A673 (cell line): ENCODE results near the gene USP35. TPM values are rescaled to one million over a fixed set of nuclear protein-coding genes. Genes with fewer than 3 reads are reported as not detected.

Experiments used
- BruUV-seq: library from RNA; stranded (reverse); fragments of 400-500 nt; replicated peaks from 2 replicates; lab custom pipeline; 2021; lab: Mats Ljungman, UMichigan
- CTCF ChIA-PET: fragments of 300-600 bp; sonication (Branson Sonifier 250); formaldehyde crosslinking; loops from one replicate; lab custom pipeline; 2022; ENCODE audit warnings: antibody characterized with exemption; lab: Charles Lee
- POLR2A ChIA-PET: fragments of 300-600 bp; sonication (Branson Sonifier 250); formaldehyde crosslinking; loops from one replicate; lab custom pipeline; 2022; ENCODE audit warnings: antibody characterized with exemption; ENCODE audit not compliant: low non-redundant PET; lab: Charles Lee
- DNase-seq: peaks from one replicate; pipeline ENCODE4 v3.0.0-alpha.2; 2015; ENCODE audit warnings: low spot score
- H3K27ac ChIP-seq: fragments of 200-600 bp; sonication (generic); 2 replicates; pipeline ENCODE4 v1.5.1; 2016; ENCODE audit warnings: mixed run types, low read depth, mild to moderate bottlenecking, mixed read lengths, antibody characterized with exemption, low read length; ENCODE audit not compliant: poor library complexity, severe bottlenecking
- H3K27me3 ChIP-seq: fragments of 200-600 bp; sonication (generic); replicated peaks from 2 replicates; pipeline ENCODE4 v1.6.1; 2017; ENCODE audit warnings: mixed run types, low read depth, mild to moderate bottlenecking, mixed read lengths, antibody characterized with exemption, low read length; ENCODE audit not compliant: insufficient read depth, poor library complexity
- H3K36me3 ChIP-seq: fragments of 200-600 bp; sonication (generic); 2 replicates; pipeline ENCODE4 v1.6.1; 2016; ENCODE audit warnings: mixed run types, mild to moderate bottlenecking, mixed read lengths, antibody characterized with exemption, low read length; ENCODE audit not compliant: insufficient read depth, poor library complexity, severe bottlenecking
- H3K4me1 ChIP-seq: fragments of 200-600 bp; sonication (generic); 2 replicates; pipeline ENCODE4 v1.6.1; 2017; ENCODE audit warnings: mixed run types, mild to moderate bottlenecking, mixed read lengths, antibody characterized with exemption, low read length; ENCODE audit not compliant: insufficient read depth, poor library complexity, severe bottlenecking
- H3K4me3 ChIP-seq: fragments of 200-600 bp; sonication (generic); 2 replicates; pipeline ENCODE4 v1.5.1; 2016; ENCODE audit warnings: low read depth, mixed run types, mild to moderate bottlenecking, mixed read lengths, low read length; ENCODE audit not compliant: poor library complexity, severe bottlenecking
- H3K9me3 ChIP-seq: fragments of 200-600 bp; sonication (generic); 2 replicates; pipeline ENCODE4 v1.6.1; 2016; ENCODE audit warnings: mixed run types, low read depth, mild to moderate bottlenecking, mixed read lengths, antibody characterized with exemption, low read length; ENCODE audit not compliant: poor library complexity, severe bottlenecking
- EZH2 ChIP-seq: fragments of 200-600 bp; sonication (generic); IDR thresholded peaks from 2 replicates; pipeline ENCODE4 v1.6.1; 2017; ENCODE audit warnings: borderline replicate concordance, low read depth, mild to moderate bottlenecking, mixed read lengths, antibody characterized with exemption, low read length; ENCODE audit not compliant: poor library complexity, severe bottlenecking
- intact Hi-C: fragments of 100-400 bp; cut with micrococcal nuclease; formaldehyde crosslinking; loops from one replicate; pipeline ENCODE4 v1.10.0; 2022; ENCODE audit not compliant: unreplicated experiment
- total RNA-seq: library from RNA; stranded (reverse); gene quantifications from 2 replicates; pipeline ENCODE4 v1.2.3, GENCODE V29; 2021
- TF ChIP-seq, protein P1 (sequence below): fragments of 300-800, 200-600 bp; sonication (generic); conservative IDR thresholded peaks from 2 replicates; pipeline ENCODE4 v1.5.1; 2017; ENCODE audit warnings: low read depth, mild to moderate bottlenecking, antibody characterized with exemption, low read length, moderate library complexity, mixed read lengths

The USP35 gene
- total RNA-seq, 1 experiment from 2014 or later, result 4.8 TPM

DNA sequence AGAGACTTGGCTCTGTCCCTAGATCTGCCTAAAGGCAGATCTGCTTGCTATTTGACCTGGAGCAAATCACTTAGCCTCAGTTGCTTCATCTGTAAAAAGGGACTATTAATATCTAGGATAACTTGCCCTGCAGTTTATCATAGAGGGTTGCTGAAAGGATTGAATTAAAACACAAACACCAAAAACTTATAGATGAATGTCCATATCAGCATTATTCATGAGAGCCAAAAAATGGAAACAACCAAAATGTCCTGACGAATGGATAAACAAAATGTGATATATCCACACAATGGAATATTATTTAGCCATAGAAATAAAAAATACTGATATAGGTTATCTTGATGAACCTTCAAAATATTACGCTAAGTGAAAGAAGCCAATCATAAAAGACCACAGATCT lies 67.2 kb downstream of the USP35 start:
- no TSS peak for BruUV-seq
- Histone ChIP-seq H3K27me3 (no peaks in the 10 kb centered on the region), H3K27ac (no peak overlapping the region), H3K4me1 (peaks cover 13% of the 10 kb centered on the region), H3K4me3 (no peak overlapping the region), H3K36me3 (no peaks in the 10 kb centered on the region), H3K9me3 (no peaks in the 10 kb centered on the region)
- no peak for TF ChIP-seq EZH2
- TF ChIP-seq, protein P1, sequence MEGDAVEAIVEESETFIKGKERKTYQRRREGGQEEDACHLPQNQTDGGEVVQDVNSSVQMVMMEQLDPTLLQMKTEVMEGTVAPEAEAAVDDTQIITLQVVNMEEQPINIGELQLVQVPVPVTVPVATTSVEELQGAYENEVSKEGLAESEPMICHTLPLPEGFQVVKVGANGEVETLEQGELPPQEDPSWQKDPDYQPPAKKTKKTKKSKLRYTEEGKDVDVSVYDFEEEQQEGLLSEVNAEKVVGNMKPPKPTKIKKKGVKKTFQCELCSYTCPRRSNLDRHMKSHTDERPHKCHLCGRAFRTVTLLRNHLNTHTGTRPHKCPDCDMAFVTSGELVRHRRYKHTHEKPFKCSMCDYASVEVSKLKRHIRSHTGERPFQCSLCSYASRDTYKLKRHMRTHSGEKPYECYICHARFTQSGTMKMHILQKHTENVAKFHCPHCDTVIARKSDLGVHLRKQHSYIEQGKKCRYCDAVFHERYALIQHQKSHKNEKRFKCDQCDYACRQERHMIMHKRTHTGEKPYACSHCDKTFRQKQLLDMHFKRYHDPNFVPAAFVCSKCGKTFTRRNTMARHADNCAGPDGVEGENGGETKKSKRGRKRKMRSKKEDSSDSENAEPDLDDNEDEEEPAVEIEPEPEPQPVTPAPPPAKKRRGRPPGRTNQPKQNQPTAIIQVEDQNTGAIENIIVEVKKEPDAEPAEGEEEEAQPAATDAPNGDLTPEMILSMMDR, result no peak
- intact Hi-C loops, result no loop called here
- POLR2A ChIA-PET, result interaction anchor here (0.6 kb wide), 1 partner anchor 486 kb away, joined by 3 read pairs; no protein-coding TSS in a partner anchor
- DNase-seq, result no peak
- CTCF ChIA-PET, result no interaction called here

DNA sequence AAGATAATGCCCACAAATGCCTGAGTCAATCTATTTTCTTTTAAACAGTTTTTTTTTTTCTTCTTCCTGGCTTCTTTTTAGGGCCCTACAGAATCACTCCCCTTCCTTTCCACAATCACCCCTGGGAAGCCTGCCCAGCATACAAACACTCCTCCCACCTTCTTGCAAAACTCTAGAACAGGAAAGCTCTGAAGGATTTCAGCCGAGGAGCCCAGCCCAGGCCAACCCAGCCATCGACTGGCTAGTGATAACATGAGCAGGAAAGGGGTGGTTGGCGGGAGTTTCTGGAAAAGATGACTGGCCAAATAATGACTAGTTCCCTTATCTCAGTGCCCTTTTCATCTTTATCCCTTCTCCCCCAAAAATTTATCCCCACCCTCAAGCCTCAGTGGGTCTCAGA lies 68.2 kb downstream of the USP35 start:
- H3K27me3 ChIP-seq, result no peaks in the 10 kb centered on the region

DNA sequence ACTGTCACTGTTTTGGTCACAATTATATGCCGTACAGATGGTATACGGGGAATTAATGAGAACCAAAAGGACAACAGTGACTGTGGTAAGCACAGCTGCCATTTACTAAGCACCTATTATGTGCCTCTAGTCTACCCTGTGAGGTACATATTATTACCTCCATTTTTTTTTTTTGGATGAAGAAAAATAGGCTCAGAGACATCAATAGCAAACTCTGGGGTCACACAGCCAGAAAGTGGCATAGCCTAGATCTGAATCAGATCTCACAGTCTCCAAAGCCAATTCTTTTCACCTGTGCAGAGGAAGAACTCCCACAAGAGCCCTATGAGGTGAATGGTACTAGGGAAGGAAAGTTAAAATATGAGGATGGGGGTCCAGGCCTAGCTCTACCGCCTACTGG lies 68.9 kb downstream of the USP35 start:
- Histone ChIP-seq H3K27ac (no peak overlapping the region), H3K36me3 (no peaks in the 10 kb centered on the region), H3K4me1 (peaks cover 13% of the 10 kb centered on the region), H3K9me3 (no peaks in the 10 kb centered on the region), H3K4me3 (no peak overlapping the region), H3K27me3 (no peaks in the 10 kb centered on the region)
- CTCF ChIA-PET, result no interaction called here
- no TSS peak for BruUV-seq
- TF ChIP-seq, protein P1, result no peak
- TF ChIP-seq EZH2, result no peak
- no peak for DNase-seq
- intact Hi-C loops, result no loop called here
- POLR2A ChIA-PET, result interaction anchor here (0.6 kb wide), 1 partner anchor 34 kb away, joined by 4 read pairs; no protein-coding TSS in a partner anchor

More for the DNA sequence above, 68.2 kb downstream of the USP35 start:
- peak; percentile 52 for DNase-seq
- Histone ChIP-seq H3K27ac (peak overlapping the region; percentile 5), H3K9me3 (no peaks in the 10 kb centered on the region), H3K36me3 (no peaks in the 10 kb centered on the region), H3K4me3 (no peak overlapping the region), H3K4me1 (peaks cover 13% of the 10 kb centered on the region)
- no TSS peak for BruUV-seq
- CTCF ChIA-PET, result no interaction called here
- POLR2A ChIA-PET, result no interaction called here
- TF ChIP-seq, protein P1, result no peak
- TF ChIP-seq EZH2, result no peak
- intact Hi-C loops, result no loop called here
